Testis (tissue), 2 donors: Measurements from ENCODE around the gene LIME1.
"Not testable (repeated sequence)": the region's sequence is repeated elsewhere in the genome, so short reads cannot be mapped to it uniquely, and the experiment has no call there.

ENCODE experiments used
- POLR2A ChIP-seq: fragments of 450-650 bp; IDR thresholded peaks from one replicate; pipeline ENCODE4 v1.6.1; 2017; ENCODE audit warnings: antibody characterized with exemption, mild to moderate bottlenecking, moderate library complexity
- TF ChIP-seq, protein P1 (sequence below), 3 experiments: fragments of 450-650 bp in 2 of 3; fragments of 200-600 bp in 1 of 3; sonication (generic) in 1 of 3; IDR thresholded peaks; one replicate each; pipeline ENCODE4 v1.5.1; 2016 to 2019; ENCODE audit warnings: antibody characterized with exemption in 3 of 3, mild to moderate bottlenecking in 2 of 3, moderate library complexity in 1 of 3

- TF ChIP-seq, protein P1, sequence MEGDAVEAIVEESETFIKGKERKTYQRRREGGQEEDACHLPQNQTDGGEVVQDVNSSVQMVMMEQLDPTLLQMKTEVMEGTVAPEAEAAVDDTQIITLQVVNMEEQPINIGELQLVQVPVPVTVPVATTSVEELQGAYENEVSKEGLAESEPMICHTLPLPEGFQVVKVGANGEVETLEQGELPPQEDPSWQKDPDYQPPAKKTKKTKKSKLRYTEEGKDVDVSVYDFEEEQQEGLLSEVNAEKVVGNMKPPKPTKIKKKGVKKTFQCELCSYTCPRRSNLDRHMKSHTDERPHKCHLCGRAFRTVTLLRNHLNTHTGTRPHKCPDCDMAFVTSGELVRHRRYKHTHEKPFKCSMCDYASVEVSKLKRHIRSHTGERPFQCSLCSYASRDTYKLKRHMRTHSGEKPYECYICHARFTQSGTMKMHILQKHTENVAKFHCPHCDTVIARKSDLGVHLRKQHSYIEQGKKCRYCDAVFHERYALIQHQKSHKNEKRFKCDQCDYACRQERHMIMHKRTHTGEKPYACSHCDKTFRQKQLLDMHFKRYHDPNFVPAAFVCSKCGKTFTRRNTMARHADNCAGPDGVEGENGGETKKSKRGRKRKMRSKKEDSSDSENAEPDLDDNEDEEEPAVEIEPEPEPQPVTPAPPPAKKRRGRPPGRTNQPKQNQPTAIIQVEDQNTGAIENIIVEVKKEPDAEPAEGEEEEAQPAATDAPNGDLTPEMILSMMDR (IDR thresholded peaks at IDR 0.05) = not testable (repeated sequence)
- not testable (repeated sequence) for TF ChIP-seq POLR2A
These were observed 40.4 kb downstream of the LIME1 start for GRCh38 chr20:63776875-63777274.
